Raji (cell line): ENCODE data around the gene P4HB.

Source experiments
- POLR2A ChIP-seq: IDR thresholded peaks from 2 replicates; pipeline ENCODE4 v1.6.1; 2011; ENCODE audit warnings: low read depth, low read length, control low read depth; ENCODE audit not compliant: insufficient read depth

Gene P4HB

DNA sequence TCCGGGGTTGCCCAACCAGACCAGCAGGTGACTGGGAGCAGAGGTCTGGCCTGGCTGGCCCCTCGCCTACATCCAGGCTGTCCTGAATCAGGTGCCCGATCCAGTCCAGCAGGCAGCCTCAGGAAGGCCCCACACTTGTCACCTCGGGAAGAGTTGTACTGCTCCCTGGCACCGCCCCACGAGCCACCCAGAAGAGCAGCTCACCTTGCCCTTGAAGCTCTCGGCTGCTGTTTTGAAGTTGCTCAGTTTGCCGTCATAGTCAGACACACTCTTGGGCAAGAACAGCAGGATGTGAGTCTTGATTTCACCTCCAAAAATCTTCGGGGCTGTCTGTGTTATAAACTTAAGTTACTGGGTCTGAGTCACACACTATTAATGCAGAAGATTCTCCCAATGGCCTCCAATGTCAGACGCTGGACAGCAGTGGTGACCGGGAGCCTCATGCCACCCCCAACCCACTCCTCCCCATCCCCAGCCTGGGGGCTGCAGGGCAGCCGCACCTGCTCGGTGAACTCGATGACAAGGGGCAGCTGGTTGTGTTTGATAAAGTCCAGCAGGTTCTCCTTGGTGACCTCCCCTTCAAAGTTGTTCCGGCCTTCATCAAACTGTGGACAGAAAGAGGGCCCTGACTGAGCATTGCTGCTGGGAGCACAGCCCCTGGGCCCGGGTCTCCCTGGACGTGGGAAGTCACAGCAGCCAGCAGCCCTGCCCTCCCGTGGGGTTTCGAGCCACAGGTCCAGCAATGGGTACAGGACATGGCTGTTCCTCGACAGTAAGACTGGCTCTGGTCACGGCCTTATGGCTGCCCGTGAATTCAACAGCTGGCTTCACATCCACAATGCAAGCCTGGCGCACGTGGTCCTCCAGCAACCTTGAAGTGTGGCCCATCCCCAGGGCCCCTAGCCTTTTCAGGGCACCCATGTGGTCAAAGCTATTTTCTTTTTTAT is 13.3 kb downstream of the P4HB start:
- no peak for TF ChIP-seq POLR2A

- TF ChIP-seq POLR2A: no peak
These were observed 14.2 kb downstream of the P4HB start for GRCh38 chr17:81845881-81846742.

GRCh38 chr17:81845361-81845760 is 15.0 kb downstream of the P4HB start:
- TF ChIP-seq POLR2A: no peak

DNA sequence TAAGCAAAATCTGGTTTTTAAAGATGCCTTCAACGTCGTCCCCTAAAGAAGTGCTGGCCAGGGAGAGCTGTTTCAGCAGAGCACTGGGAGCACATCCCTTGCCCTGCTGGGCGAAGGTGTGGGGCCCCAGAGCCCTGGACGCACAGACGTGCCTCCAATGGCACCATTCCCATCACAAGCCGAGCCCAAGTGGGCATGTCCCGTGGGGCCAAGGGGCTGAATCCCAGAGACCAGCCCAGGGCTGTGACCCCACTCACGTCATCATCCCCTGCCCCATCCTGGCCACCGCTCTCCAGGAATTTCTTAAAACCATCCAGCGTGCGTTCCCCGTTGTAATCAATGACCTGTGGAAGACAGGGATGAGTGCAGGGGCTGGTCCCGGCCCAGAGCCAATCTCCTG is 15.4 kb downstream of the P4HB start:
- no peak for TF ChIP-seq POLR2A

- no peak for TF ChIP-seq POLR2A
These were observed 15.9 kb downstream of the P4HB start for GRCh38 chr17:81844327-81844851.

- TF ChIP-seq POLR2A: no peak
These were observed 16.5 kb downstream of the P4HB start for GRCh38 chr17:81843713-81844326.

DNA sequence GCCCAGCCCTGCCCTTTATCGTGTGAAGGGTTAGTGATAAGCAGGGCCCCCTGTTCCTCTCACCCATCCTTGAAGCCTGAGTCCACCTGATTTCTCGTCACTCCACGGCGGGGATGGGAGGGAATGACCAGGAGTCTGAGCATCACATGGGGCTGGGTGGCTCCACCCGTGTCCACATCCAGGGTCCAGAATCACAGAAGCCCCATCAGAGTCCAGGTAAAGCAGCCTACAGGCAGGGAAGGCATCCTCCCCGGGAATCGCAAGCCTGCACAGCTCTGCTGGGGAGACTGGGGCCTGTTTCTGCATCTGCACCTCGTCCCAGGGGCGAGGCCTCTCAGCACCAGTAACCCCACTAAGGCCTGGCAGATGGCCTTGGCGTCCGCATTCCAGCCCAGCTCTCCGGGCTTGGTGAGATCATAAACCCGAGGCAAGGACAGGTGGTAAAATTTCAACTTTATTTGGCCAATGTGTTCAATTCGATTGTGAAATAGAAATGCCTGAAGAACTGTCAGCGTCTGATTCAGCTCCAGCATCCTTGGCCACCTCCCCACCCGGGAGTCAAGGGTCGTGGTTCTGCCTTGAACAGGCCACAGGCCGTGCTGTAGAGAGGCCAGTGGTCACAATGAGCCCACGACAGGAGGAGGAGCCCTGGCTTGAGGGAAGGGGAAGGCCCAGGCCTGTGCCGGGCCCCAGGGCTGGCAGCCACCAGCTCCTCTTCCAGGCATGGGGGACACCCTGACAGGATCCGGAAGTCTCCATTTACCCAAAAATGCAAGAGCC is 17.4 kb downstream of the P4HB start:
- TF ChIP-seq POLR2A: no peak

GRCh38 chr17:81842378-81842724 is 18.0 kb downstream of the P4HB start:
- TF ChIP-seq POLR2A: no peak

GRCh38 chr17:81841866-81842265 is 18.5 kb downstream of the P4HB start:
- no peak for TF ChIP-seq POLR2A

DNA sequence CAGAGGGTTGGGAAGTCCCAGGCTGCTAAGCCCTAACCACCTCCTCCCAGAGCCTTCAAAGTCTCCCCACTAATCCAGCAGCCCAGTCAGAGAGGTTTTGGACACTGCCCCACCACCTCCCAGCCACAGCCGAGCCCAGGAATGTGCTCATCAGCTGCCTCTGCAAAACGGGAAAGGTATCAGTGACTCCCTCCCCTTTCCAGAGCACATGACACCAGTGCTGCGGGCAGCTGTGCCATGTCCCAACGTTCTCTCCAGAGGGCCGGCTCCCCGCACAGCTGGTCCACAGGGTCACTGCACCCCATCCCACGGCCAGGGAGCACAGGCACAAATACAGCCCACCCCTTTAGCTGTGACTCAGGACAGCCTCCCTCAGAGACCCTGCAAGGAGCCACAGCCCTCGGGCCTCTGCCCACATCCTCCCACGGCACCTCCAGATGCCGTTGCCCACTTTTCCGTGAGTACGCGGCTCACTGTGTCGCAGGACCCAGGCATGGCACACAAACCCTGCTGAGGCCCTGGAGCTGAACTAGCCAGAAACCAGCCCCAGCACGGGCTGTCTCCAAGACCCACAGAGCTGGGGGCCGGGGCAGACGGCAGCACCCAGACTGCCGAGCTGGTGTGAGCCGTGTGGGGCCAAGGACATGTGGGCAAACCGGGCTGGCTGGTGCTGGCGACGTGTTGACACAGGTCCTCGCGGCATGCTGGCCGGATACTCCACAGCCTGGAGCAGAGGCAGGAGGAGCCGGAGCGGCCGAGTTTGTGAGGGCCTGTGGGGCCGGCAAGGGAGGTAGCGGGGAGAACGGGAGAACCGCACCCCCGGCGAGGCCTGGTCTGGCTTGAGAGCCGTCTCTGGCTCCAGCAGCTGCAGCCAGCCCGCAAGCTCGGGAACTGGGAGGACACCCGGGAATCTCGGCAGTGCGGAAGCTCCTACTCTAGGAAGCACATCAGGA is 19.2 kb downstream of the P4HB start:
- no peak for TF ChIP-seq POLR2A

GRCh38 chr17:81839301-81839700 is 21.0 kb downstream of the P4HB start:
- no peak for TF ChIP-seq POLR2A

DNA sequence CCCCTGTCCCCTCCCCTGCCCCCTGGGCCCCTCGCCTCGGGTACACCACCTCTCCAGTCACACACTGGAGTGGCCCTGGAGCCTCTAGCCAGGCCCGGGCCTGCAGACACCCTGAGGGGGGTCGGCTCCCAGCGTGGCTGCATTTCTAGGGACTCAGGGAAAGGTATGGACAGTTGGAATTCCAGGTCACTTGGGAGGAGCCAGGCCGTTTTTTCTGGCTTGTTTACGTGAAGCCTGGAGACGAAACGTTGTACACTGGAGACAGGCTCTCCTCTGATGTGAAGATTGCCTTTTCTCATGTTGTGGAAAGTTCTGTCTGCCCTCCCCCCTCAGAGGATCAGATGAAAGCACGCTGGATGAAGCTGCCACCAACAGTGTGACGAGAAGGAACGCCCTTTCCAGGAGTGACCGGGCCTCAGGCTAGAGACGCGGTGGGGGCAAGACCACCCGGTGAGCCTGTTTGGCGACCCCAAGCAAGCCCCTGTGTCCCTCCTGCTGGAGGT is 21.5 kb downstream of the P4HB start:
- TF ChIP-seq POLR2A: no peak

GRCh38 chr17:81837641-81838040 is 22.7 kb downstream of the P4HB start:
- TF ChIP-seq POLR2A: no peak
